Fibroblast of pulmonary artery (primary cell): ENCODE data around the gene COL4A2.

Source experiments
- DNase-seq: peaks from one replicate; pipeline ENCODE4 v3.0.0-alpha.2; 2010; ENCODE audit warnings: low read depth
- H3K4me3 ChIP-seq: replicated peaks from 2 replicates; pipeline ENCODE4 v1.5.1; 2011; ENCODE audit warnings: low read depth, mild to moderate bottlenecking, control low read depth, low read length, moderate library complexity
- TF ChIP-seq, protein P1 (sequence below): IDR thresholded peaks from 2 replicates; pipeline ENCODE4 v1.5.1; 2011; ENCODE audit warnings: mild to moderate bottlenecking, control low read depth, low read length, inconsistent platforms; ENCODE audit errors: missing control alignments

The COL4A2 gene

GRCh38 chr13:110435331-110435730 is 128.2 kb downstream of the COL4A2 start:
- no peak for DNase-seq
- TF ChIP-seq, protein P1, sequence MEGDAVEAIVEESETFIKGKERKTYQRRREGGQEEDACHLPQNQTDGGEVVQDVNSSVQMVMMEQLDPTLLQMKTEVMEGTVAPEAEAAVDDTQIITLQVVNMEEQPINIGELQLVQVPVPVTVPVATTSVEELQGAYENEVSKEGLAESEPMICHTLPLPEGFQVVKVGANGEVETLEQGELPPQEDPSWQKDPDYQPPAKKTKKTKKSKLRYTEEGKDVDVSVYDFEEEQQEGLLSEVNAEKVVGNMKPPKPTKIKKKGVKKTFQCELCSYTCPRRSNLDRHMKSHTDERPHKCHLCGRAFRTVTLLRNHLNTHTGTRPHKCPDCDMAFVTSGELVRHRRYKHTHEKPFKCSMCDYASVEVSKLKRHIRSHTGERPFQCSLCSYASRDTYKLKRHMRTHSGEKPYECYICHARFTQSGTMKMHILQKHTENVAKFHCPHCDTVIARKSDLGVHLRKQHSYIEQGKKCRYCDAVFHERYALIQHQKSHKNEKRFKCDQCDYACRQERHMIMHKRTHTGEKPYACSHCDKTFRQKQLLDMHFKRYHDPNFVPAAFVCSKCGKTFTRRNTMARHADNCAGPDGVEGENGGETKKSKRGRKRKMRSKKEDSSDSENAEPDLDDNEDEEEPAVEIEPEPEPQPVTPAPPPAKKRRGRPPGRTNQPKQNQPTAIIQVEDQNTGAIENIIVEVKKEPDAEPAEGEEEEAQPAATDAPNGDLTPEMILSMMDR, result no peak
- no peak overlapping the region for H3K4me3 ChIP-seq

GRCh38 chr13:110436276-110436675 is 129.2 kb downstream of the COL4A2 start:
- TF ChIP-seq, protein P1, result no peak

DNA sequence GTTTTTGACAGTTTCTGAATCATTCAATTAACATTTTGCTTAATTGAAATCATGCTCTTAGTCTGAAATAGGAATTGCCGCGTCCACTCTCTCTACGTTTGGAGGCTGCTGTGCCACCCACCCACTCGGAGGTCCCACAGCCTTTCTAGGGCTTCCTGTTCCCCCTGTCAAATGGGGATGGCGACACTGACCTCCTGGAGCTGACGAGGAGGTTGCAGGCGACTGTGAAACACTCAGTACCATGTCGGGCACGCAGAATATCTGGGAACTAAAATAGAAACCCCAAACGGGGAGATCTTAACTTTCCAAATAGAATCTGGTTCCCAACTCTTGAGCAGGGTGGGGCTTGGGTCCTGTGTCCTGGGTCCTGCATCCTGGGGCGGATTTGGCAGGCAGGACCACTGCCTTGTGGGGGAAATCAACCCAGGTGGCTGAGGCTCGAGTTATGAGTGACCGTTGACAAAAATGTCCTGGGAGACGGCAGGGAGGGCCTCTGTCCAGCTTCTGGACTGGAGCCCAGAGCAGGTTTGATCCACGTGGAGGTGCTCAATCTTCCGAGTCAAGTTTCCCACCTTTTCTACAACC is 129.8 kb downstream of the COL4A2 start:
- DNase-seq, result no peak
- TF ChIP-seq, protein P1, result no peak

More at GRCh38 chr13:110436276-110436675, 129.2 kb downstream of the COL4A2 start:
- no peak for DNase-seq
- no peak overlapping the region for H3K4me3 ChIP-seq

GRCh38 chr13:110438211-110438610 is 131.1 kb downstream of the COL4A2 start:
- H3K4me3 ChIP-seq, result no peak overlapping the region
- DNase-seq, result no peak
- TF ChIP-seq, protein P1, result no peak

More for the DNA sequence above, 129.8 kb downstream of the COL4A2 start:
- no peak overlapping the region for H3K4me3 ChIP-seq

- TF ChIP-seq, protein P1, result no peak
- H3K4me3 ChIP-seq, result no peak overlapping the region
- no peak for DNase-seq
These were observed 131.7 kb downstream of the COL4A2 start for GRCh38 chr13:110438776-110439175.

DNA sequence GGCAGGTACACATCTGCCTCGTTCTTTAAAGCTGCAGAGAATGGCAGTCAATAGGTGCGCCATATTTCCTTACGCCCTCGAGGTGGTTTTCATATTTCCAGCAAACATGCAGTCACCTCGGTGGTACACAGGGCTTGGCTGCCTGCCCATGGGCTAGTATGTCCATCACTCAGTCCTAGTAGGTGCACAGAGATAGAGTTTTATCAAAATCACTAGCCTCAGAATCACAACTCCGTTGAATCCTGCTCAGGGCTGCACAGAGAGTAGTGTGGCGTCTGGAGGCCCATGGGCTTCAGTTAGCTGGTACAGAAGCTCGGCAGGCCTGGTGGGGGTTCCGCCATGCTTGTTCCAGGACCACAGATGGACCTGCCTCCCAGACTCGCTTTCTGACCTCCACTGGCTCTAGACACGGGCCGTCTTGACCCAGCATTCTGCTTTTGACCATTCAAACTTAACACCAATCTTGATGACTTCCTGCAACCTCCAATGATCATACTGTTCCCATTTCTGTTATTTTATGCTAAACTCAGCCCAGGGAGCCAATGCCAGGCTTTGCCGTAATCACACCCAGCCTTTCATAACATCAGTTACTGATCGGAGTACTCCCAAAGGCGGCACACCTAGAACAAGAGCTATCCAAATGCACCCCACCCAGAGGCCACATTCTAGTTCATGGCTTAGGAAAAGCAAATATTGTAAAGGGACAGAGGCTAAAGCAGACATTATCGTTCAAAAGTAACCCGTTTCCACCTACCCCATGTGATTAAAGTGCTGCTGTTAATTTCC is 134.1 kb downstream of the COL4A2 start:
- H3K4me3 ChIP-seq, result no peak overlapping the region
- TF ChIP-seq, protein P1, result no peak
- no peak for DNase-seq
